GM23338 (cell line): ENCODE data around the gene SCP2.

Source experiments
- CTCF ChIP-seq, 2 experiments: fragments of 200-600 bp in 1 of 2; sonication (generic) in 1 of 2; conservative IDR thresholded peaks; 2 replicates each; pipeline versions ENCODE4 v1.5.1 to v1.6.1; 2016 to 2017; ENCODE audit warnings: antibody characterized with exemption in 2 of 2, low read depth in 2 of 2, mild to moderate bottlenecking in 2 of 2, moderate library complexity in 1 of 2
- ETS1 ChIP-seq: IDR thresholded peaks from 2 replicates; pipeline ENCODE4 v1.6.1; 2016; ENCODE audit warnings: antibody characterized with exemption
- EZH2 ChIP-seq: fragments of 200-600 bp; sonication (generic); IDR thresholded peaks from one replicate; pipeline ENCODE4 v1.8.0; 2017; ENCODE audit warnings: antibody characterized with exemption, mild to moderate bottlenecking, low read depth; ENCODE audit not compliant: unreplicated experiment
- EZH2phosphoT487 ChIP-seq: fragments of 200-600 bp; sonication (generic); IDR thresholded peaks from one replicate; pipeline ENCODE4 v1.8.1; 2018; ENCODE audit warnings: antibody characterized with exemption; ENCODE audit not compliant: unreplicated experiment
- JUNB ChIP-seq: IDR thresholded peaks from one replicate; pipeline ENCODE4 v1.6.1; 2016; ENCODE audit warnings: antibody characterized with exemption; ENCODE audit not compliant: unreplicated experiment
- NANOG ChIP-seq: IDR thresholded peaks from 2 replicates; pipeline ENCODE4 v1.6.1; 2016; ENCODE audit warnings: antibody characterized with exemption, borderline replicate concordance
- POLR2AphosphoS5 ChIP-seq: IDR thresholded peaks from 2 replicates; pipeline ENCODE4 v1.6.1; 2016; ENCODE audit warnings: antibody characterized with exemption, low read depth
- REST ChIP-seq: IDR thresholded peaks from one replicate; pipeline ENCODE4 v1.6.1; 2018; ENCODE audit warnings: antibody characterized with exemption; ENCODE audit not compliant: unreplicated experiment
- STAT1 ChIP-seq: IDR thresholded peaks from one replicate; pipeline ENCODE4 v1.6.1; 2016; ENCODE audit warnings: antibody characterized with exemption; ENCODE audit not compliant: unreplicated experiment
- ZNF114 ChIP-seq: fragments of 250-450 bp; sonication (Bioruptor Pico); IDR thresholded peaks from 2 replicates; pipeline ENCODE4 v1.5.0; 2020; ENCODE audit warnings: mild to moderate bottlenecking, moderate library complexity
- ZNF331 ChIP-seq: fragments of 250-450 bp; sonication (Bioruptor Pico); IDR thresholded peaks from 2 replicates; pipeline ENCODE4 v1.5.0; 2020; ENCODE audit warnings: low read depth, mild to moderate bottlenecking, moderate library complexity

DNA sequence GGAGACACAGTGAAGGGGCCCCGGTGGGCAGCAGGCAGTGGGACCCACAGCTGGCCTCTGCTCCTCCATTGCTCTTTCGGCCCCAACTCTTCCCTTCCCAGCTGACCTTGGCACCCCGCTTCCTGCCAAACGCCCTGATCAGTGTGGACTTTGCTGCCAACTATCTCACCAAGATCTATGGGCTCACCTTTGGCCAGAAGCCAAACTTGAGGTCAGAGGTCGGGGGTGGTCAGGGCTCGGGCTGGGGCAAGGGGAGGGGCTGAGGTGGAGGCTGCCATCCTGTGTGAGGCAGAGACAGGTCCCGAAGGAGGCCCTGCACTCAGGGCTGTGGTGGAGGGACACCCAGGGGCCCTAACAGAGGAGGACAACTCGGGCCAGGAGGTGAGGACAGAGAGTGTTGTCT lies 148.7 kb downstream of the SCP2 start:
- no peak for TF ChIP-seq CTCF (conservative IDR thresholded peaks at IDR 0.05; ENCODE audit: low read depth in 2 of 2)
- TF ChIP-seq EZH2phosphoT487 = no peak
- no peak for TF ChIP-seq POLR2AphosphoS5
- no peak for TF ChIP-seq REST
- no peak for TF ChIP-seq EZH2
- TF ChIP-seq STAT1 = no peak
- no peak for TF ChIP-seq ZNF114 (CRISPR knock-in tag)
- TF ChIP-seq JUNB = no peak
- no peak for TF ChIP-seq ZNF331 (CRISPR knock-in tag)
- TF ChIP-seq ETS1 = no peak
- TF ChIP-seq NANOG = no peak
